GM23338 (cell line): ENCODE measurements around the gene FGGY. TPM values are rescaled to one million over a fixed set of nuclear protein-coding genes. Genes with fewer than 3 reads are reported as not detected.
A peak's percentile ranks its signal among the peaks of the same experiment; 100 is the strongest.

Experiments
- ATAC-seq: fragments of 200-7000 bp; cut with Tn5 transposase; 3 replicates; pipeline ENCODE4 v1.9.1; 2020
- DNase-seq: peaks from one replicate; pipeline ENCODE4 v3.0.0-alpha.2; 2015; ENCODE audit warnings: low spot score
- H2AFZ ChIP-seq: fragments of 200-600 bp; sonication (generic); 2 replicates; pipeline ENCODE4 v1.8.0; 2016; ENCODE audit warnings: antibody characterized with exemption, mild to moderate bottlenecking, moderate library complexity
- H3F3A ChIP-seq: fragments of 200-600 bp; sonication (generic); replicated peaks from 2 replicates; pipeline ENCODE4 v1.8.0; 2017; ENCODE audit warnings: antibody characterized with exemption, mixed run types, low read depth
- H3K27ac ChIP-seq: fragments of 200-600 bp; sonication (generic); 2 replicates; pipeline ENCODE4 v1.6.1; 2016; ENCODE audit warnings: low read depth
- H3K27me3 ChIP-seq: fragments of 200-600 bp; sonication (generic); 2 replicates; pipeline ENCODE4 v1.8.0; 2016; ENCODE audit warnings: mild to moderate bottlenecking, mixed run types, moderate library complexity; ENCODE audit not compliant: insufficient read depth
- H3K36me3 ChIP-seq: fragments of 200-600 bp; sonication (generic); 2 replicates; pipeline ENCODE4 v1.8.0; 2016; ENCODE audit warnings: mild to moderate bottlenecking; ENCODE audit not compliant: insufficient read depth
- H3K4me1 ChIP-seq: fragments of 200-600 bp; sonication (generic); 2 replicates; pipeline ENCODE4 v1.8.0; 2016; ENCODE audit warnings: mild to moderate bottlenecking, moderate library complexity; ENCODE audit not compliant: insufficient read depth
- H3K4me2 ChIP-seq: fragments of 200-600 bp; sonication (generic); 2 replicates; pipeline ENCODE4 v1.7.1; 2017; ENCODE audit warnings: mixed run types
- H3K4me3 ChIP-seq: fragments of 200-600 bp; sonication (generic); 2 replicates; pipeline ENCODE4 v1.6.1; 2016; ENCODE audit warnings: mixed run types
- H3K79me2 ChIP-seq: fragments of 200-600 bp; sonication (generic); replicated peaks from 2 replicates; pipeline ENCODE4 v1.8.0; 2017; ENCODE audit warnings: mild to moderate bottlenecking; ENCODE audit not compliant: insufficient read depth
- H3K9me2 ChIP-seq: fragments of 200-600 bp; sonication (generic); 2 replicates; pipeline ENCODE4 v1.8.0; 2017; ENCODE audit not compliant: insufficient read depth
- H4K20me1 ChIP-seq: fragments of 200-600 bp; sonication (generic); replicated peaks from 2 replicates; pipeline ENCODE4 v1.8.0; 2017; ENCODE audit warnings: mild to moderate bottlenecking; ENCODE audit not compliant: insufficient read depth
- H3K27ac Mint-ChIP-seq: 2 replicates; pipeline ENCODE4 v1.8.0; 2020; ENCODE audit warnings: inconsistent platforms, mild to moderate bottlenecking, moderate library complexity, mixed read lengths
- H3K27me3 Mint-ChIP-seq: 3 replicates; pipeline ENCODE4 v1.8.0; 2022; ENCODE audit warnings: low read depth, mild to moderate bottlenecking, moderate library complexity, mixed read lengths, inconsistent platforms; ENCODE audit not compliant: insufficient read depth, poor library complexity
- H3K36me3 Mint-ChIP-seq: 3 replicates; pipeline ENCODE4 v1.8.0; 2021; ENCODE audit warnings: low read depth, mild to moderate bottlenecking, inconsistent platforms, moderate library complexity, mixed read lengths
- H3K4me1 Mint-ChIP-seq: 3 replicates; pipeline ENCODE4 v1.8.0; 2020; ENCODE audit warnings: mild to moderate bottlenecking, inconsistent platforms, mixed read lengths
- H3K4me3 Mint-ChIP-seq: 3 replicates; pipeline ENCODE4 v1.8.0; 2021; ENCODE audit warnings: moderate library complexity, mild to moderate bottlenecking, inconsistent platforms, mixed read lengths
- H3K9me3 Mint-ChIP-seq: 3 replicates; pipeline ENCODE4 v1.8.0; 2020; ENCODE audit warnings: moderate library complexity, mild to moderate bottlenecking, inconsistent platforms, mixed read lengths
- CREB1 ChIP-seq: fragments of 250-450 bp; sonication (Bioruptor Pico); IDR thresholded peaks from 2 replicates; pipeline ENCODE4 v1.5.0; 2020; ENCODE audit warnings: low read depth, mild to moderate bottlenecking, moderate library complexity
- ETS1 ChIP-seq: IDR thresholded peaks from 2 replicates; pipeline ENCODE4 v1.6.1; 2016; ENCODE audit warnings: antibody characterized with exemption
- EZH2 ChIP-seq: fragments of 200-600 bp; sonication (generic); IDR thresholded peaks from one replicate; pipeline ENCODE4 v1.8.0; 2017; ENCODE audit warnings: antibody characterized with exemption, mild to moderate bottlenecking, low read depth; ENCODE audit not compliant: unreplicated experiment
- EZH2phosphoT487 ChIP-seq: fragments of 200-600 bp; sonication (generic); IDR thresholded peaks from one replicate; pipeline ENCODE4 v1.8.1; 2018; ENCODE audit warnings: antibody characterized with exemption; ENCODE audit not compliant: unreplicated experiment
- JUNB ChIP-seq: IDR thresholded peaks from one replicate; pipeline ENCODE4 v1.6.1; 2016; ENCODE audit warnings: antibody characterized with exemption; ENCODE audit not compliant: unreplicated experiment
- NANOG ChIP-seq: IDR thresholded peaks from 2 replicates; pipeline ENCODE4 v1.6.1; 2016; ENCODE audit warnings: antibody characterized with exemption, borderline replicate concordance
- POLR2AphosphoS5 ChIP-seq: IDR thresholded peaks from 2 replicates; pipeline ENCODE4 v1.6.1; 2016; ENCODE audit warnings: antibody characterized with exemption, low read depth
- STAT1 ChIP-seq: IDR thresholded peaks from one replicate; pipeline ENCODE4 v1.6.1; 2016; ENCODE audit warnings: antibody characterized with exemption; ENCODE audit not compliant: unreplicated experiment
- ZNF114 ChIP-seq: fragments of 250-450 bp; sonication (Bioruptor Pico); IDR thresholded peaks from 2 replicates; pipeline ENCODE4 v1.5.0; 2020; ENCODE audit warnings: mild to moderate bottlenecking, moderate library complexity
- ZNF331 ChIP-seq: fragments of 250-450 bp; sonication (Bioruptor Pico); IDR thresholded peaks from 2 replicates; pipeline ENCODE4 v1.5.0; 2020; ENCODE audit warnings: low read depth, mild to moderate bottlenecking, moderate library complexity
- polyA plus RNA-seq: library from polyadenylated mRNA; unstranded; fragments of >200 nt; fragmentation: Nextera tagmentation; extraction: Ambion mirVana; gene quantifications from 2 replicates; pipeline ENCODE4 v1.2.1, GENCODE V29; 2016
- total RNA-seq: library from RNA; depleted of rRNA; stranded (reverse); fragments of >200 nt; shearing (Covaris generic); gene quantifications from 2 replicates; pipeline ENCODE4 v1.2.3, GENCODE V29; 2014
- TF ChIP-seq, protein P1 (sequence below): fragments of 250-450 bp; sonication (Bioruptor Pico); IDR thresholded peaks from 2 replicates; pipeline ENCODE4 v1.5.0; 2020; ENCODE audit warnings: mild to moderate bottlenecking, moderate library complexity
- TF ChIP-seq, protein P2 (sequence below), 2 experiments: fragments of 200-600 bp in 1 of 2; sonication (generic) in 1 of 2; conservative IDR thresholded peaks; 2 replicates each; pipeline versions ENCODE4 v1.5.1 to v1.6.1; 2016 to 2017; ENCODE audit warnings: antibody characterized with exemption in 2 of 2, low read depth in 2 of 2, mild to moderate bottlenecking in 2 of 2, moderate library complexity in 1 of 2
- TF ChIP-seq, protein P3 (sequence below): IDR thresholded peaks from one replicate; pipeline ENCODE4 v1.6.1; 2018; ENCODE audit warnings: antibody characterized with exemption; ENCODE audit not compliant: unreplicated experiment

The FGGY gene
- total and polyA plus RNA-seq, 2 experiments from 2014 or later: 10.9 to 21.4 TPM

DNA sequence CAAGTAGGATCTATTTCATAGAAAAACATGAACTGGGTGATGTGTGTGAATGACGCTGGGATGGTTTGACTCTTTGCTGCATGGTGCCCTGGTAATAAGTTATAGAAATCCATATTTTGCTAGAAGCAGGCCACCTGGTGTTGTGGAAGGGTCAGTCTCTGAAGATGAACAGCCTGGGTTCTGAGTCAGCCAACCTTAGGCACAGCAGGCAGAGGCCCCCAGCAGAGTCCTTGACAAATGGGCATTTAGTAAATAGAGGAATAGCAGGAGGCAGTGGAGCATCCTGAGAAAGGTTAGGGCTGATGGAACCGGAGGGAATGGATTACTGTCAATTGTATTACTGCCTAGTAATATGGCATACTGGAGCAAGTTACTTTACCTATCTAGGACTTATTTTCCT, 20.9 kb downstream of the FGGY start:
- peaks cover 14% of the 10 kb centered on the region for H3K4me1 Mint-ChIP-seq

More for the DNA sequence above, 20.9 kb downstream of the FGGY start:
- Histone ChIP-seq H3K27ac (no peak overlapping the region), H3K9me2 (peaks cover 5% of the 10 kb centered on the region; the same call in 1 of the 2 replicates), H2AFZ (no peak overlapping the region), H4K20me1 (no peaks in the 10 kb centered on the region), H3K36me3 (no peaks in the 10 kb centered on the region), H3F3A (no peaks in the 10 kb centered on the region), H3K4me2 (no peak overlapping the region), H3K4me1 (peaks cover 11% of the 10 kb centered on the region), H3K79me2 (0 out of 2 replicates have a peak, but pooled peaks cover 3% of the 10 kb centered on the region), H3K4me3 (no peak overlapping the region), H3K27me3 (no peaks in the 10 kb centered on the region)
- Mint-ChIP-seq H3K27me3 (peaks cover 3% of the 10 kb centered on the region), H3K9me3 (no peaks in the 10 kb centered on the region), H3K27ac (no peak overlapping the region), H3K36me3 (peaks cover 12% of the 10 kb centered on the region; the same call in 2 of the 3 replicates), H3K4me3 (no peak overlapping the region)
- no peak for DNase-seq
- ATAC-seq: peak; percentile 53; the same call in 2 of the 3 replicates
- TF ChIP-seq, protein P1, sequence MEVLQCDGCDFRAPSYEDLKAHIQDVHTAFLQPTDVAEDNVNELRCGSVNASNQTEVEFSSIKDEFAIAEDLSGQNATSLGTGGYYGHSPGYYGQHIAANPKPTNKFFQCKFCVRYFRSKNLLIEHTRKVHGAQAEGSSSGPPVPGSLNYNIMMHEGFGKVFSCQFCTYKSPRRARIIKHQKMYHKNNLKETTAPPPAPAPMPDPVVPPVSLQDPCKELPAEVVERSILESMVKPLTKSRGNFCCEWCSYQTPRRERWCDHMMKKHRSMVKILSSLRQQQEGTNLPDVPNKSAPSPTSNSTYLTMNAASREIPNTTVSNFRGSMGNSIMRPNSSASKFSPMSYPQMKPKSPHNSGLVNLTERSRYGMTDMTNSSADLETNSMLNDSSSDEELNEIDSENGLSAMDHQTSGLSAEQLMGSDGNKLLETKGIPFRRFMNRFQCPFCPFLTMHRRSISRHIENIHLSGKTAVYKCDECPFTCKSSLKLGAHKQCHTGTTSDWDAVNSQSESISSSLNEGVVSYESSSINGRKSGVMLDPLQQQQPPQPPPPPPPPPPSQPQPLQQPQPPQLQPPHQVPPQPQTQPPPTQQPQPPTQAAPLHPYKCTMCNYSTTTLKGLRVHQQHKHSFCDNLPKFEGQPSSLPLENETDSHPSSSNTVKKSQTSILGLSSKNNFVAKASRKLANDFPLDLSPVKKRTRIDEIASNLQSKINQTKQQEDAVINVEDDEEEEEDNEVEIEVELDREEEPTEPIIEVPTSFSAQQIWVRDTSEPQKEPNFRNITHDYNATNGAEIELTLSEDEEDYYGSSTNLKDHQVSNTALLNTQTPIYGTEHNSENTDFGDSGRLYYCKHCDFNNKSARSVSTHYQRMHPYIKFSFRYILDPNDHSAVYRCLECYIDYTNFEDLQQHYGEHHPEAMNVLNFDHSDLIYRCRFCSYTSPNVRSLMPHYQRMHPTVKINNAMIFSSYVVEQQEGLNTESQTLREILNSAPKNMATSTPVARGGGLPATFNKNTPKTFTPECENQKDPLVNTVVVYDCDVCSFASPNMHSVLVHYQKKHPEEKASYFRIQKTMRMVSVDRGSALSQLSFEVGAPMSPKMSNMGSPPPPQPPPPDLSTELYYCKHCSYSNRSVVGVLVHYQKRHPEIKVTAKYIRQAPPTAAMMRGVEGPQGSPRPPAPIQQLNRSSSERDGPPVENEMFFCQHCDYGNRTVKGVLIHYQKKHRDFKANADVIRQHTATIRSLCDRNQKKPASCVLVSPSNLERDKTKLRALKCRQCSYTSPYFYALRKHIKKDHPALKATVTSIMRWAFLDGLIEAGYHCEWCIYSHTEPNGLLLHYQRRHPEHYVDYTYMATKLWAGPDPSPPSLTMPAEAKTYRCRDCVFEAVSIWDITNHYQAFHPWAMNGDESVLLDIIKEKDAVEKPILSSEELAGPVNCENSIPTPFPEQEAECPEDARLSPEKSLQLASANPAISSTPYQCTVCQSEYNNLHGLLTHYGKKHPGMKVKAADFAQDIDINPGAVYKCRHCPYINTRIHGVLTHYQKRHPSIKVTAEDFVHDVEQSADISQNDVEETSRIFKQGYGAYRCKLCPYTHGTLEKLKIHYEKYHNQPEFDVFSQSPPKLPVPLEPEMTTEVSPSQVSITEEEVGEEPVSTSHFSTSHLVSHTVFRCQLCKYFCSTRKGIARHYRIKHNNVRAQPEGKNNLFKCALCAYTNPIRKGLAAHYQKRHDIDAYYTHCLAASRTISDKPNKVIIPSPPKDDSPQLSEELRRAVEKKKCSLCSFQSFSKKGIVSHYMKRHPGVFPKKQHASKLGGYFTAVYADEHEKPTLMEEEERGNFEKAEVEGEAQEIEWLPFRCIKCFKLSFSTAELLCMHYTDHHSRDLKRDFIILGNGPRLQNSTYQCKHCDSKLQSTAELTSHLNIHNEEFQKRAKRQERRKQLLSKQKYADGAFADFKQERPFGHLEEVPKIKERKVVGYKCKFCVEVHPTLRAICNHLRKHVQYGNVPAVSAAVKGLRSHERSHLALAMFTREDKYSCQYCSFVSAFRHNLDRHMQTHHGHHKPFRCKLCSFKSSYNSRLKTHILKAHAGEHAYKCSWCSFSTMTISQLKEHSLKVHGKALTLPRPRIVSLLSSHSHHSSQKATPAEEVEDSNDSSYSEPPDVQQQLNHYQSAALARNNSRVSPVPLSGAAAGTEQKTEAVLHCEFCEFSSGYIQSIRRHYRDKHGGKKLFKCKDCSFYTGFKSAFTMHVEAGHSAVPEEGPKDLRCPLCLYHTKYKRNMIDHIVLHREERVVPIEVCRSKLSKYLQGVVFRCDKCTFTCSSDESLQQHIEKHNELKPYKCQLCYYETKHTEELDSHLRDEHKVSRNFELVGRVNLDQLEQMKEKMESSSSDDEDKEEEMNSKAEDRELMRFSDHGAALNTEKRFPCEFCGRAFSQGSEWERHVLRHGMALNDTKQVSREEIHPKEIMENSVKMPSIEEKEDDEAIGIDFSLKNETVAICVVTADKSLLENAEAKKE (CRISPR knock-in tag): no peak
- TF ChIP-seq EZH2 (no peak), ETS1 (no peak), JUNB (no peak), ZNF114 (CRISPR knock-in tag) (no peak), EZH2phosphoT487 (no peak), POLR2AphosphoS5 (no peak), ZNF331 (CRISPR knock-in tag) (no peak), CREB1 (CRISPR knock-in tag) (no peak), NANOG (no peak), STAT1 (no peak)
- TF ChIP-seq, protein P2, sequence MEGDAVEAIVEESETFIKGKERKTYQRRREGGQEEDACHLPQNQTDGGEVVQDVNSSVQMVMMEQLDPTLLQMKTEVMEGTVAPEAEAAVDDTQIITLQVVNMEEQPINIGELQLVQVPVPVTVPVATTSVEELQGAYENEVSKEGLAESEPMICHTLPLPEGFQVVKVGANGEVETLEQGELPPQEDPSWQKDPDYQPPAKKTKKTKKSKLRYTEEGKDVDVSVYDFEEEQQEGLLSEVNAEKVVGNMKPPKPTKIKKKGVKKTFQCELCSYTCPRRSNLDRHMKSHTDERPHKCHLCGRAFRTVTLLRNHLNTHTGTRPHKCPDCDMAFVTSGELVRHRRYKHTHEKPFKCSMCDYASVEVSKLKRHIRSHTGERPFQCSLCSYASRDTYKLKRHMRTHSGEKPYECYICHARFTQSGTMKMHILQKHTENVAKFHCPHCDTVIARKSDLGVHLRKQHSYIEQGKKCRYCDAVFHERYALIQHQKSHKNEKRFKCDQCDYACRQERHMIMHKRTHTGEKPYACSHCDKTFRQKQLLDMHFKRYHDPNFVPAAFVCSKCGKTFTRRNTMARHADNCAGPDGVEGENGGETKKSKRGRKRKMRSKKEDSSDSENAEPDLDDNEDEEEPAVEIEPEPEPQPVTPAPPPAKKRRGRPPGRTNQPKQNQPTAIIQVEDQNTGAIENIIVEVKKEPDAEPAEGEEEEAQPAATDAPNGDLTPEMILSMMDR (conservative IDR thresholded peaks at IDR 0.05; ENCODE audit: low read depth in 2 of 2): no peak
- TF ChIP-seq, protein P3, sequence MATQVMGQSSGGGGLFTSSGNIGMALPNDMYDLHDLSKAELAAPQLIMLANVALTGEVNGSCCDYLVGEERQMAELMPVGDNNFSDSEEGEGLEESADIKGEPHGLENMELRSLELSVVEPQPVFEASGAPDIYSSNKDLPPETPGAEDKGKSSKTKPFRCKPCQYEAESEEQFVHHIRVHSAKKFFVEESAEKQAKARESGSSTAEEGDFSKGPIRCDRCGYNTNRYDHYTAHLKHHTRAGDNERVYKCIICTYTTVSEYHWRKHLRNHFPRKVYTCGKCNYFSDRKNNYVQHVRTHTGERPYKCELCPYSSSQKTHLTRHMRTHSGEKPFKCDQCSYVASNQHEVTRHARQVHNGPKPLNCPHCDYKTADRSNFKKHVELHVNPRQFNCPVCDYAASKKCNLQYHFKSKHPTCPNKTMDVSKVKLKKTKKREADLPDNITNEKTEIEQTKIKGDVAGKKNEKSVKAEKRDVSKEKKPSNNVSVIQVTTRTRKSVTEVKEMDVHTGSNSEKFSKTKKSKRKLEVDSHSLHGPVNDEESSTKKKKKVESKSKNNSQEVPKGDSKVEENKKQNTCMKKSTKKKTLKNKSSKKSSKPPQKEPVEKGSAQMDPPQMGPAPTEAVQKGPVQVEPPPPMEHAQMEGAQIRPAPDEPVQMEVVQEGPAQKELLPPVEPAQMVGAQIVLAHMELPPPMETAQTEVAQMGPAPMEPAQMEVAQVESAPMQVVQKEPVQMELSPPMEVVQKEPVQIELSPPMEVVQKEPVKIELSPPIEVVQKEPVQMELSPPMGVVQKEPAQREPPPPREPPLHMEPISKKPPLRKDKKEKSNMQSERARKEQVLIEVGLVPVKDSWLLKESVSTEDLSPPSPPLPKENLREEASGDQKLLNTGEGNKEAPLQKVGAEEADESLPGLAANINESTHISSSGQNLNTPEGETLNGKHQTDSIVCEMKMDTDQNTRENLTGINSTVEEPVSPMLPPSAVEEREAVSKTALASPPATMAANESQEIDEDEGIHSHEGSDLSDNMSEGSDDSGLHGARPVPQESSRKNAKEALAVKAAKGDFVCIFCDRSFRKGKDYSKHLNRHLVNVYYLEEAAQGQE: no peak
